ENCODE data around the gene CORO6. TPM values are rescaled to one million over a fixed set of nuclear protein-coding genes. Genes with fewer than 3 reads are reported as not detected.
A peak's percentile ranks its signal among the peaks of the same experiment; 100 is the strongest.

Gene CORO6
- polyA plus RNA-seq, 1 donor (not counting 4 experiments of a cell fraction or from before 2014, with no cell fraction given): 20.5 TPM

GRCh38 chr17:29629839-29630238 lies 7.1 kb upstream of the CORO6 start:
- Histone ChIP-seq H3K27me3 (ENCODE audit: control insufficient read depth, extremely low read depth, insufficient read depth, low read length) (no peaks in the 10 kb centered on the region), H3K79me2 (ENCODE audit: control insufficient read depth, insufficient read depth, low read length) (no peaks in the 10 kb centered on the region), H3K9me1 (ENCODE audit: control insufficient read depth, extremely low read depth, insufficient read depth, low read length) (no peaks in the 10 kb centered on the region), H4K20me1 (ENCODE audit: control insufficient read depth, extremely low read depth, insufficient read depth, low read length) (no peaks in the 10 kb centered on the region), H3K4me3 (ENCODE audit: control insufficient read depth in 2 of 3, extremely low read depth in 1 of 3, insufficient read depth in 2 of 3, low read depth in 1 of 3, low read length in 3 of 3) (no peak overlapping the region), H2AFZ (ENCODE audit: control insufficient read depth, low read length) (no peak overlapping the region), H3K9ac (ENCODE audit: control insufficient read depth, extremely low read depth, insufficient read depth, low read length) (no peak overlapping the region), H3K4me2 (ENCODE audit: control insufficient read depth, extremely low read depth, insufficient read depth, low read depth, low read length) (no peak overlapping the region), H3K9me3 (ENCODE audit: control insufficient read depth, low read depth, low read length) (no peaks in the 10 kb centered on the region), H3K27ac (ENCODE audit: control insufficient read depth, insufficient read depth, low read length) (no peak overlapping the region), H3K36me3 (ENCODE audit: control insufficient read depth in 2 of 2, extremely low read depth in 1 of 2, insufficient read depth in 2 of 2, low read length in 2 of 2) (peaks cover 9 to 14% of the 10 kb centered on the region in 2 experiments), H3K4me1 (ENCODE audit: control insufficient read depth, extremely low read depth, insufficient read depth, low read length) (peaks cover 12% of the 10 kb centered on the region)
- DNase-seq (ENCODE audit: low read depth, low spot score) (no peak), FAIRE-seq (no peak)
- TF ChIP-seq, protein P1, sequence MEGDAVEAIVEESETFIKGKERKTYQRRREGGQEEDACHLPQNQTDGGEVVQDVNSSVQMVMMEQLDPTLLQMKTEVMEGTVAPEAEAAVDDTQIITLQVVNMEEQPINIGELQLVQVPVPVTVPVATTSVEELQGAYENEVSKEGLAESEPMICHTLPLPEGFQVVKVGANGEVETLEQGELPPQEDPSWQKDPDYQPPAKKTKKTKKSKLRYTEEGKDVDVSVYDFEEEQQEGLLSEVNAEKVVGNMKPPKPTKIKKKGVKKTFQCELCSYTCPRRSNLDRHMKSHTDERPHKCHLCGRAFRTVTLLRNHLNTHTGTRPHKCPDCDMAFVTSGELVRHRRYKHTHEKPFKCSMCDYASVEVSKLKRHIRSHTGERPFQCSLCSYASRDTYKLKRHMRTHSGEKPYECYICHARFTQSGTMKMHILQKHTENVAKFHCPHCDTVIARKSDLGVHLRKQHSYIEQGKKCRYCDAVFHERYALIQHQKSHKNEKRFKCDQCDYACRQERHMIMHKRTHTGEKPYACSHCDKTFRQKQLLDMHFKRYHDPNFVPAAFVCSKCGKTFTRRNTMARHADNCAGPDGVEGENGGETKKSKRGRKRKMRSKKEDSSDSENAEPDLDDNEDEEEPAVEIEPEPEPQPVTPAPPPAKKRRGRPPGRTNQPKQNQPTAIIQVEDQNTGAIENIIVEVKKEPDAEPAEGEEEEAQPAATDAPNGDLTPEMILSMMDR (optimal IDR thresholded peaks at IDR 0.05 in 1 of 3, IDR thresholded peaks at IDR 0.05 in 1 of 3, conservative IDR thresholded peaks at IDR 0.05 in 1 of 3; ENCODE audit: extremely low read depth in 1 of 3, insufficient read depth in 2 of 3, low read length in 3 of 3): no peak
- TF ChIP-seq EZH2 (IDR thresholded peaks at IDR 0.05; ENCODE audit: low read length): no peak
- dilution Hi-C loops (cut with MboI; ENCODE audit: extremely low pct_ligation_motif_present, low sequenced_read_pairs): loop anchor here (10.0 kb wide), 1 partner anchor 285 kb away; no protein-coding TSS in a partner anchor

DNA sequence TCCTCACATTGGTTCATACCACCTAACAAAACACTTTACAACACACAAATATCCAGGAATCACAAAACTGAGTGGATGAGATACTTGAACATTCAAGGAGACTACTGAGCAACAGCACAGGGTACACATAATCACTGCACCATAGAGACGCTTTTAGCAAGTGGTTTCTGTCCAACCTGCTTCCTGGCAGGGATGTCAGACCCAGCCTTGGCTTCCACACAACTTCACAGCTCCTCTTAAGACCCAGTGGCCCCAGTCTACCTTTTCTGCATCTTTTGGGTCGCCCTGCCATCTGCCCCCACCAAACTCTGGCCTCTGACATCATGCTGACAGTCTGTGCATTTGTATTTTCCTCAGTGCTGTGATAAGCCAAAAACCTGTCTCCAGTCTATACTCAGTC lies 5.9 kb upstream of the CORO6 start:
- Histone ChIP-seq H2AFZ (ENCODE audit: control insufficient read depth, low read length) (no peak overlapping the region), H3K36me3 (ENCODE audit: control insufficient read depth in 2 of 2, extremely low read depth in 1 of 2, insufficient read depth in 2 of 2, low read length in 2 of 2) (peaks cover 6 to 14% of the 10 kb centered on the region in 2 experiments), H3K4me2 (ENCODE audit: control insufficient read depth, extremely low read depth, insufficient read depth, low read depth, low read length) (no peak overlapping the region), H3K9me1 (ENCODE audit: control insufficient read depth, extremely low read depth, insufficient read depth, low read length) (no peaks in the 10 kb centered on the region), H3K4me1 (ENCODE audit: control insufficient read depth, extremely low read depth, insufficient read depth, low read length) (peaks cover 24% of the 10 kb centered on the region), H3K27me3 (ENCODE audit: control insufficient read depth, extremely low read depth, insufficient read depth, low read length) (no peaks in the 10 kb centered on the region), H3K4me3 (ENCODE audit: control insufficient read depth in 2 of 3, extremely low read depth in 1 of 3, insufficient read depth in 2 of 3, low read depth in 1 of 3, low read length in 3 of 3) (no peak overlapping the region), H4K20me1 (ENCODE audit: control insufficient read depth, extremely low read depth, insufficient read depth, low read length) (no peaks in the 10 kb centered on the region), H3K9ac (ENCODE audit: control insufficient read depth, extremely low read depth, insufficient read depth, low read length) (no peak overlapping the region), H3K79me2 (ENCODE audit: control insufficient read depth, insufficient read depth, low read length) (no peaks in the 10 kb centered on the region), H3K9me3 (ENCODE audit: control insufficient read depth, low read depth, low read length) (no peaks in the 10 kb centered on the region), H3K27ac (ENCODE audit: control insufficient read depth, insufficient read depth, low read length) (no peak overlapping the region)
- peak; percentile 32 for FAIRE-seq
- no peak for DNase-seq (ENCODE audit: low read depth, low spot score)
- dilution Hi-C loops (cut with MboI; ENCODE audit: extremely low pct_ligation_motif_present, low sequenced_read_pairs): loop anchor here (10.0 kb wide), 1 partner anchor 286 kb away; no protein-coding TSS in a partner anchor
- TF ChIP-seq, protein P1 (optimal IDR thresholded peaks at IDR 0.05 in 1 of 3, IDR thresholded peaks at IDR 0.05 in 1 of 3, conservative IDR thresholded peaks at IDR 0.05 in 1 of 3; ENCODE audit: extremely low read depth in 1 of 3, insufficient read depth in 2 of 3, low read length in 3 of 3): no peak
- TF ChIP-seq EZH2 (IDR thresholded peaks at IDR 0.05; ENCODE audit: low read length): no peak

Data from keratinocyte (primary cell).